Measurements from ENCODE around the gene PLCXD3. TPM values are rescaled to one million over a fixed set of nuclear protein-coding genes. Genes with fewer than 3 reads are reported as not detected.

The PLCXD3 gene
- total and polyA plus RNA-seq, 9 of the 15 experiments (the other 6 are each of a cell fraction or from before 2014, with no cell fraction given) = not detected

- no peak for TF ChIP-seq RREB1 (CRISPR knock-in tag; IDR thresholded peaks at IDR 0.05)
Measured at GRCh38 chr5:41416336-41416735, 94.1 kb downstream of the PLCXD3 start (continued).

GRCh38 chr5:41415242-41415641 is 95.2 kb downstream of the PLCXD3 start:
- Histone ChIP-seq H3K4me1 (replicated peaks in 1 of 2; ENCODE audit: control insufficient read depth in 2 of 2, insufficient read depth in 2 of 2, low read length in 2 of 2) (no peaks in the 10 kb centered on the region), H4K20me1 (replicated peaks; ENCODE audit: control insufficient read depth, insufficient read depth, low read length) (no peaks in the 10 kb centered on the region), H2AFZ (ENCODE audit: low read depth, low read length) (no peak overlapping the region), H3K27ac (ENCODE audit: extremely low read depth, low read depth, low read length) (no peak overlapping the region), H3K9me3 (replicated peaks; ENCODE audit: control insufficient read depth, insufficient read depth, low read depth, low read length) (no peaks in the 10 kb centered on the region; the same call in 1 of the 2 replicates), H3K79me2 (ENCODE audit: control insufficient read depth, insufficient read depth, low read length) (no peaks in the 10 kb centered on the region), H3K4me3 (no peak overlapping the region), H3K9ac (ENCODE audit: insufficient read depth in 1 of 2, low read depth in 2 of 2, low read length in 2 of 2) (no peak overlapping the region), H3K27me3 (ENCODE audit: control insufficient read depth in 2 of 2, insufficient read depth in 2 of 2, low read length in 2 of 2) (no peaks in the 10 kb centered on the region), H3K4me2 (ENCODE audit: insufficient read depth, low read length) (no peak overlapping the region), H3K9me1 (ENCODE audit: control insufficient read depth, insufficient read depth, low read length) (no peaks in the 10 kb centered on the region), H3K36me3 (ENCODE audit: control insufficient read depth, insufficient read depth, low read length) (no peaks in the 10 kb centered on the region)
- intact Hi-C loops (cut with micrococcal nuclease) = no loop called here
- no peak for ATAC-seq
- 0% methylated on average over 1 of the region's 1 CpG for WGBS (ENCODE audit: insufficient coverage, low coverage, missing lambda C conversion rate)
- FAIRE-seq = no peak
- DNase-seq (ENCODE audit: extremely low read depth in 1 of 4, low spot score in 3 of 4) = no peak
- POLR2A ChIA-PET = no interaction called here
- BruUV-seq (replicated peaks) = no TSS peak
- in situ Hi-C loops (cut with MboI) = no loop called here
- CTCF ChIA-PET (ENCODE audit: low intra/inter-chr PET ratio) = no interaction called here
- no peak for TF ChIP-seq TSHZ1 (CRISPR knock-in tag; IDR thresholded peaks at IDR 0.05)
- TF ChIP-seq TAF7 (tag; IDR thresholded peaks at IDR 0.05) = no peak
- TF ChIP-seq E2F1 (CRISPR knock-in tag; IDR thresholded peaks at IDR 0.05) = no peak
- no peak for TF ChIP-seq HNRNPUL1 (IDR thresholded peaks at IDR 0.05; ENCODE audit: low read length)
- no peak for TF ChIP-seq NFIX (CRISPR knock-in tag; IDR thresholded peaks at IDR 0.05; ENCODE audit: low read depth)
- TF ChIP-seq CBX1 (IDR thresholded peaks at IDR 0.05; ENCODE audit: low read depth) = no peak
- TF ChIP-seq KDM4B (IDR thresholded peaks at IDR 0.05; ENCODE audit: borderline replicate concordance in 2 of 2, low read depth in 1 of 2) = no peak

Measured in K562 (cell line).